ENCODE results near the gene MARK2. TPM values are rescaled to one million over a fixed set of nuclear protein-coding genes. Genes with fewer than 3 reads are reported as not detected.
A peak's percentile ranks its signal among the peaks of the same experiment; 100 is the strongest.

Gene MARK2
- total RNA-seq, 4 donors from 2014 or later = 66.3 to 78.7 (median 71.8) TPM

DNA sequence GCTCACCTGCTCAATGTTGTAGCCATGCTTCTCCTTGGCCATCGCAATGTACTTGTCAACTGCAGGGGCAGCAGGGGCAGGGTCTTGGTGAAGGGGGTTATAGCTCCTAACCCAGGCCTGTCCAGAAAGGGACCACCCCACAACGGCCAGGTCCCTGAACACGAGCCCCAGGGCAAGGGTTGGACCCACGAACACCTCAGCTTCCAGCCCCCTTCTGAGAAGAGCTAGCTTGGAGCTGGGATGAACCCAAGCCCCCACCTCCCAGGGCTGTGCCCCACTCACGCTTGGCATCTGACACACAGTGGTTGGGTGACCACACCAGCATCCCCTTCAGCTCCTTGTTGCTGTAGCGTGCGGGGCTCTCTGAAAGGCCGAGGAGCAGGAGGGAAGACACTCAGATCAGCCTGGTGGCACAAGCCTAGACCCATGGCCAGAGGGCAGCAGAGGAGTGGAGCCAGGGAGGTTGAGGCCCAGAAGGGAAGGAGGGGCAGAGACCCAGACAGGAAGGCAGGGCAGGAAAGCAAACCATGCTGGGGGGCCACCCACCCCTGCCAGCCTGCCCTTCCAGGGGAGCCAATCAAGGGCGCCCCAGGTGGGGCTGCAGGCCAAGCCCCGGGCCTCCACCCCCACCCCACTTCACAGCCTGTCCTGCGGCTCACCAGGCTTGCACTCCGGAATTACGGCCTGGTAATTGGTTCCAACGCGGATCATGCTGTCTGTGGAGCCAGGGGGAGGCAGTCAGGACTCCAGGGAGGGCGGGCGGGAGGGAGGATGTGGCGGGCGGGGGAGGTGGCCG lies 76.2 kb downstream of the MARK2 start:
- peaks cover 49% of the 10 kb centered on the region for H3K4me1 ChIP-seq
- no peaks in the 10 kb centered on the region for H3K9me3 ChIP-seq
- WGBS = 88% methylated on average over 8 of the region's 20 CpGs
- TF ChIP-seq, protein P1, sequence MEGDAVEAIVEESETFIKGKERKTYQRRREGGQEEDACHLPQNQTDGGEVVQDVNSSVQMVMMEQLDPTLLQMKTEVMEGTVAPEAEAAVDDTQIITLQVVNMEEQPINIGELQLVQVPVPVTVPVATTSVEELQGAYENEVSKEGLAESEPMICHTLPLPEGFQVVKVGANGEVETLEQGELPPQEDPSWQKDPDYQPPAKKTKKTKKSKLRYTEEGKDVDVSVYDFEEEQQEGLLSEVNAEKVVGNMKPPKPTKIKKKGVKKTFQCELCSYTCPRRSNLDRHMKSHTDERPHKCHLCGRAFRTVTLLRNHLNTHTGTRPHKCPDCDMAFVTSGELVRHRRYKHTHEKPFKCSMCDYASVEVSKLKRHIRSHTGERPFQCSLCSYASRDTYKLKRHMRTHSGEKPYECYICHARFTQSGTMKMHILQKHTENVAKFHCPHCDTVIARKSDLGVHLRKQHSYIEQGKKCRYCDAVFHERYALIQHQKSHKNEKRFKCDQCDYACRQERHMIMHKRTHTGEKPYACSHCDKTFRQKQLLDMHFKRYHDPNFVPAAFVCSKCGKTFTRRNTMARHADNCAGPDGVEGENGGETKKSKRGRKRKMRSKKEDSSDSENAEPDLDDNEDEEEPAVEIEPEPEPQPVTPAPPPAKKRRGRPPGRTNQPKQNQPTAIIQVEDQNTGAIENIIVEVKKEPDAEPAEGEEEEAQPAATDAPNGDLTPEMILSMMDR (IDR thresholded peaks at IDR 0.05) = no peak
- TF ChIP-seq EP300 (IDR thresholded peaks at IDR 0.05) (no peak), POLR2A (IDR thresholded peaks at IDR 0.05) (no peak), POLR2AphosphoS5 (IDR thresholded peaks at IDR 0.05) (no peak)
- peaks cover 9% of the 10 kb centered on the region for H3K36me3 ChIP-seq
- H3K4me3 ChIP-seq = no peak overlapping the region
- H3K27me3 ChIP-seq = no peaks in the 10 kb centered on the region
- no peak overlapping the region for H3K27ac ChIP-seq
- DNase-seq (ENCODE audit: low spot score in 2 of 2) = no peak

DNA sequence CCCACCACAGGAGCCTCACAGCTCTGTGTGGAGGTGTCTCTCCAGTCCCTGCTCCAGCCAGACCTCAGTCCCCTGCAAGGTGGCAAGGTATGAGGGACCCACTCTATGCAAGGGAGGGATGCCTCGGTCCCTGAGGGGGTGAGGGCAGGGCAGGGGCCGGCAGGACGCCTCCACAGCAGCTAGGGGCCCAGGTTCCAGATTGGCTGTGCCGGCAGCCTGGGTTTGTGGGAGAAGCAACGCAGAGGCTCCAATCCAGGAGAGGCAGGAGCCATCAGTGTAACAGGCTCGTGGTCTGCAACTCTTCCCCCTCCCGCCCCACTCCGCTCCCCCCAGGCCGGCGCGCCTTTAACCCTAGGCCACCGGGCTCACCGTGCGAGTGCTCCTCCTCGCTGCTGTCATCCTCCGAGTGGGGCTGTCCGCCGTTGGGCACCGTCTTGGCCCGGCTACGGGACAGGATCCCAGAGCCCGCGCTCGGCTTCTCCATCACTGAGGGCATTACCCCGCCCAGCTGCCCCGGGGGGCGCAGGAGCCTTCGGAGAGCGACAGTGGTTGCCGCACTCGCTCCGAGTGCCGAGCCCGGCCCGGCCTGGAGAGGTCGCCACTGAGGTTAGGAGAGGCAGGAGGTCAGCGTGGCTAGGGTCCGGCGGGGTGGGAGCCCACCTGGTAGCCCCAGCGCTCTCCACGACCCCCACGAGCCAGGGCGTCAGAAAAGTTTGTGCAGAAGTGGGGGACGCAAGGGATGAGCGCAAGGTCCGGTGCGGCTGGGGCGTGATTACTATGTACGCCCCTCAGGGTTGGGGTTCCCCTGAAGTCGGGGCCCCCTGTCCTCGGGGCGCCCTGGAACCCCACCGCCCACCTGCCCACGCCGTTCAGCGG lies 77.3 kb downstream of the MARK2 start:
- Histone ChIP-seq H3K36me3 (peaks cover 7% of the 10 kb centered on the region), H3K4me3 (peak overlapping the region; percentile 57), H3K4me1 (peaks cover 53% of the 10 kb centered on the region), H3K27ac (no peak overlapping the region), H3K27me3 (no peaks in the 10 kb centered on the region), H3K9me3 (no peaks in the 10 kb centered on the region)
- no peak for TF ChIP-seq POLR2A (IDR thresholded peaks at IDR 0.05)
- TF ChIP-seq, protein P1 (IDR thresholded peaks at IDR 0.05) = peak in 1 of 2 donors; percentile 59
- TF ChIP-seq EP300 (IDR thresholded peaks at IDR 0.05) = no peak
- 1% methylated on average over 18 of the region's 56 CpGs for WGBS
- DNase-seq (ENCODE audit: low spot score in 2 of 2) = no peak

DNA sequence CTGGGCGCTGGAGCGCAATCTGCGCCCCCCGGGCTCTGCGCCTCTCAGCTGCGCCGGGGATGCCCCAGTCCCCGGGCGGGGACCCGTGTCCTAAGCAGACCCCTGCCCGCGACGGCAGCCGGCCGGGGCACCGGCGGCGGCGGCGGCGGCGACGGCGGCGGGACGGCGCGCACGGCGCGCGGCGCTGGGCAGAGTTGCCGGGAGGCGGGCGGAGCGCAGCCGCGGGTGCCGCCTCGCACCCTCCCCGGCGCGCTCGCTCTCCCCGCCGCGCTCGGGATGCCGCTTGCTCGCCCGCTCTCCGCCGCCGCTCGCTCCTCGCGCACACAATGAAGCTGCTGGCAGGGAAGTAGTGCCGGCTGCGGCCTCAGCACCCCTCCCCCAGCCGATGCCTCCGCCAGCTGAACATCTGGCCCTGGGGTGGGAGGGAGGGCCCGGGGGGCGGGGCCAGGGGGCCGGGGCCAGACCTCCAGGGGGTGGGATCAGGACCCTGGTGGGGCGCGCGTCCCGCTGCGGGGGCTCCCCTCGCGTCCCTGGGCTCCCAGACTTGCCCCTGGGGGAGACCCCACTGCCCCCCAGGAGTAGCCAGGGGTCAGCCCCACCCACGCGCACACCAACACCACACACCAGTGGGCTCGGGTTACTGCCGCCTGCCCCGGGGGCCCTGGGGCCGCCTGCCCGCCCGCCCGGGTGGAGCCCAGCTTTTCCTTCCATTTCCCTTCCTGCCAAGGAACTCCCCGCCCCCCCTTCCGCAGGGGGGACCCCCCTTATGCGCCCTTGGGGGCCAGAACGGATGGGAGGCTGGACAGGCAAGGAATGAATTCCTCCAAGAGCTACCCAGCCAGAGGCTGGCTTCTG lies 78.2 kb downstream of the MARK2 start, which contains the start of gene RCOR2:
TSS of gene RCOR2 (minus strand) at position 328 of the 855 bp plus-strand sequence. CDS start 708 bp downstream, outside the sequence.
- Histone ChIP-seq H3K9me3 (no peaks in the 10 kb centered on the region), H3K36me3 (no peaks in the 10 kb centered on the region), H3K4me3 (peak within 1 kb of the TSS; percentile 57), H3K27me3 (no peaks in the 10 kb centered on the region), H3K27ac (peak within 1 kb of the TSS; percentile 75), H3K4me1 (peaks cover 50% of the 10 kb centered on the region)
- DNase-seq (ENCODE audit: low spot score in 2 of 2) = no peak
- TF ChIP-seq POLR2AphosphoS5 (IDR thresholded peaks at IDR 0.05) (no peak), POLR2A (IDR thresholded peaks at IDR 0.05) (no peak), EP300 (IDR thresholded peaks at IDR 0.05) (no peak)
- TF ChIP-seq, protein P1 (IDR thresholded peaks at IDR 0.05) = no peak
- 2% methylated on average over 21 of the region's 85 CpGs for WGBS

DNA sequence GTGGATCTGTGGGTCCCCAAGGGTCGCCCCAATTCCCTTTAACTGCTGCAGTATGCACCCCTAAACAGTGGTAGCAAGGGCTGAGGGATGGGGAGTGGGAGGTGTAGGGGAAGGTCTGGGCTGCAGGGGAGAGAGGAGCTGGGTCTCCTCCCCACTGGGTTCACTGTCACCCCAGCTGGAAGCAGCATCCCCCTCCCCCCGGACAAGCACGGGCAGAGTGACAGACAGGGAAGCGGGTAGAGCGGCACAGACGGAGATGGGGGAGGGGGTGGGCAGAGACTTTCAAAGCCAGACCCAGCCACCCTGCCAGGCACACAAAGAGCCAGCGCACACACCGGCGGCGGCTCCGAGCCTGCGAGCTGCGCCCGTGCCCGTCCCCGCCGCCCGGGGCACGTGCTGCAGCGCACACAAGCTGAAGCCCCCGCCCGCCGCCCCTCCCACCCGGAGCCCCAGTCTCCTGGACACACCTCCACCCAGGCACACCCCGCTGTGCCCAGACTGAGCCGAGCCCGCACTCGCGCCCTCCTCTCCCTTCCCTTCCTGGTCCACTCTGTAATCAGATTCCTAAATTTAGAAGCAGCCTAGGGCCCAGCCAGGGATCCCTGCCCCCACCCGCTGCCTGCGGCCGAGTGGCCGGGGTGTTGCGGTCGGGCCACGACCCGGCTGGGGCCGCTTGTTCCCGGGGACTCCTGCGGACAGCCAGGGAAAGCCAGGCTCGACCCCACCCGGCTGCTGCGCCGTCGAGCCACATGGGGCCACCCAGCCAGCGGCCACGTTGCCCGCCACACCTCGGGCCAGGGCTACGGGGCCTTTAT lies 79.0 kb downstream of the MARK2 start:
- Histone ChIP-seq H3K27me3 (no peaks in the 10 kb centered on the region), H3K4me1 (peaks cover 50% of the 10 kb centered on the region)
- DNase-seq (ENCODE audit: low spot score in 2 of 2) = no peak

More for the DNA sequence above, 79.0 kb downstream of the MARK2 start:
- WGBS = 2% methylated on average over 11 of the region's 50 CpGs
- Histone ChIP-seq H3K9me3 (no peaks in the 10 kb centered on the region), H3K36me3 (no peaks in the 10 kb centered on the region), H3K4me3 (peak overlapping the region; percentile 57), H3K27ac (peak overlapping the region; percentile 75)
- no peak for TF ChIP-seq EP300 (IDR thresholded peaks at IDR 0.05)
- TF ChIP-seq POLR2AphosphoS5 (IDR thresholded peaks at IDR 0.05) = no peak
- TF ChIP-seq, protein P1 (IDR thresholded peaks at IDR 0.05) = no peak
- no peak for TF ChIP-seq POLR2A (IDR thresholded peaks at IDR 0.05)
